ENCODE measurements around the gene IQCB1. TPM values are rescaled to one million over a fixed set of nuclear protein-coding genes. Genes with fewer than 3 reads are reported as not detected.

The IQCB1 gene
- total and polyA plus RNA-seq, 2 of the 8 experiments (the other 6 are each of a cell fraction or from before 2014, with no cell fraction given): 21.7 to 31.2 TPM

- Histone ChIP-seq H3K23ac (ENCODE audit: insufficient read length) (no peak overlapping the region), H3K79me2 (ENCODE audit: control insufficient read depth in 1 of 2, insufficient read depth in 2 of 2, low read length in 2 of 2) (peaks cover 0 to 18% of the 10 kb centered on the region in 2 experiments; a peak in 2 of 4 replicates), H4K8ac (ENCODE audit: extremely low read depth, insufficient read depth, low read length) (no peak overlapping the region), H2AFZ (ENCODE audit: low read length) (no peak overlapping the region), H2BK120ac (replicated peaks; ENCODE audit: low read depth, low read length) (no peak overlapping the region), H3K4me3 (ENCODE audit: extremely low read depth in 1 of 4, insufficient read depth in 2 of 4, low read depth in 3 of 4, low read length in 4 of 4) (peak overlapping the region in 1 of 4 experiments; percentile 80; a peak in 2 of 8 replicates), H3K27ac (ENCODE audit: low read depth, low read length) (no peak overlapping the region), H3K23me2 (ENCODE audit: low read depth, low read length) (peaks cover 11% of the 10 kb centered on the region), H3K79me1 (ENCODE audit: low read depth, low read length) (no peaks in the 10 kb centered on the region), H4K5ac (ENCODE audit: insufficient read length, low read depth, low read length) (no peak overlapping the region), H2BK20ac (ENCODE audit: low read length) (no peak overlapping the region), H2AK5ac (ENCODE audit: low read depth, low read length) (no peak overlapping the region), H2BK5ac (ENCODE audit: low read depth, low read length) (no peak overlapping the region), H3K9ac (replicated peaks in 1 of 4; ENCODE audit: extremely low read depth in 1 of 4, low read depth in 3 of 4, low read length in 3 of 4) (no peak overlapping the region), H3K4me1 (replicated peaks in 1 of 4; ENCODE audit: control insufficient read depth in 3 of 4, insufficient read depth in 4 of 4, low read length in 3 of 4) (no peaks in the 10 kb centered on the region; a peak in 2 of 7 replicates), H3K27me3 (replicated peaks in 1 of 4; ENCODE audit: control insufficient read depth in 3 of 4, extremely low read depth in 1 of 4, insufficient read depth in 3 of 4, low read length in 3 of 4) (0 out of 7 replicates have a peak, but pooled peaks cover 0 to 3% (median under 1%) of the 10 kb centered on the region in 4 experiments), H3K36me3 (ENCODE audit: control insufficient read depth in 2 of 4, insufficient read depth in 4 of 4, low read length in 3 of 4) (peaks cover 0 to 11% (median 2%) of the 10 kb centered on the region in 4 experiments; a peak in 3 of 8 replicates), H4K20me1 (replicated peaks in 1 of 2; ENCODE audit: control insufficient read depth in 1 of 2, insufficient read depth in 2 of 2, low read length in 2 of 2) (no peaks in the 10 kb centered on the region), H3K9me3 (ENCODE audit: insufficient read depth in 2 of 2, low read depth in 1 of 2, low read length in 1 of 2) (no peaks in the 10 kb centered on the region), H3K4me2 (ENCODE audit: insufficient read depth in 1 of 2, low read depth in 2 of 2, low read length in 2 of 2) (peak overlapping the region; percentile 85 to 88; a peak in 2 of 4 replicates), H3K56ac (replicated peaks; ENCODE audit: insufficient read length, low read depth, low read length) (no peak overlapping the region), H4K91ac (replicated peaks; ENCODE audit: insufficient read length, low read length) (no peak overlapping the region), H3K4ac (replicated peaks; ENCODE audit: insufficient read length, low read depth, low read length) (no peak overlapping the region), H3K14ac (ENCODE audit: insufficient read length) (no peak overlapping the region), H2BK12ac (ENCODE audit: low read depth, low read length) (no peak overlapping the region), H2BK15ac (ENCODE audit: low read length) (no peak overlapping the region), H3K18ac (ENCODE audit: extremely low read depth, low read length) (no peak overlapping the region)
- no peak for FAIRE-seq
- ChIA-PET CTCF (ENCODE audit: partially characterized antibody) (interaction anchor here (0.5 kb wide), 1 partner anchor 548 kb away, joined by 3 read pairs; the partner anchor contains the start of gene FAM162A), POLR2A (ENCODE audit: partially characterized antibody) (no interaction called here)
- DNase-seq (ENCODE audit: low read depth in 1 of 2, low spot score in 2 of 2): no peak
- TF ChIP-seq KDM1A (IDR thresholded peaks at IDR 0.05; ENCODE audit: borderline replicate concordance, low read length): no peak
- no peak for TF ChIP-seq KDM4A (IDR thresholded peaks at IDR 0.05; ENCODE audit: low read depth, low read length, severe bottlenecking)
- TF ChIP-seq RFX5 (IDR thresholded peaks at IDR 0.05; ENCODE audit: borderline replicate concordance, low read depth, low read length): no peak
- no peak for TF ChIP-seq MAX (IDR thresholded peaks at IDR 0.05)
- WGBS, 2 experiments (ENCODE audit: extremely low coverage in 1 of 2, insufficient coverage in 1 of 2, insufficient read length in 1 of 2, insufficient replicate concordance in 2 of 2, low coverage in 1 of 2, low lambda C conversion rate in 2 of 2, missing lambda C conversion rate in 1 of 2): 82% methylated on average over 4 of the region's 4 CpGs; no CpG with 5 or more reads in 1 of the 2 experiments
These were observed 1.2 kb upstream of the IQCB1 start for GRCh38 chr3:121836064-121836463.
